Measurements from ENCODE around the gene ATP8A2.

ATP8A2 gene

GRCh38 chr13:26050568-26051230 lies 678.9 kb downstream of the ATP8A2 start:
- H3K18ac ChIP-seq (ENCODE audit: low read depth in 1 of 2, low read length in 2 of 2), result peak overlapping the region in 1 of 2 experiments; percentile 77
- peak overlapping the region; percentile 63 for H3K4me2 ChIP-seq (ENCODE audit: low read length, poor library complexity, severe bottlenecking)
- peaks cover 0 to 22% of the 10 kb centered on the region in 2 experiments for H3K36me3 ChIP-seq (ENCODE audit: control insufficient read depth in 1 of 2, insufficient read depth in 2 of 2, low read depth in 1 of 2, low read length in 2 of 2)
- WGBS, result under 1% methylated on average over 73 of the region's 82 CpGs
- DNase-seq, result peak; percentile 51
- H3K27me3 ChIP-seq (ENCODE audit: control insufficient read depth in 1 of 2, insufficient read depth in 1 of 2, low read length in 2 of 2), result peaks cover 0 to 81% of the 10 kb centered on the region in 2 experiments
- peak overlapping the region in 1 of 2 experiments; percentile 56 for H3K23ac ChIP-seq (ENCODE audit: low read length in 2 of 2)
- H4K91ac ChIP-seq (ENCODE audit: low read length), result no peak overlapping the region
- H2BK5ac ChIP-seq (ENCODE audit: low read depth, low read length, poor library complexity, severe bottlenecking), result peak overlapping the region; percentile 90
- no peaks in the 10 kb centered on the region for H3K9me3 ChIP-seq (ENCODE audit: control insufficient read depth, low read length)
- peak overlapping the region in 1 of 2 experiments; percentile 58 for H3K14ac ChIP-seq (ENCODE audit: low read length in 2 of 2)
- H2BK15ac ChIP-seq (ENCODE audit: low read depth, poor library complexity, severe bottlenecking), result no peak overlapping the region
- H3K27ac ChIP-seq (ENCODE audit: low read length, poor library complexity, severe bottlenecking), result peak overlapping the region; percentile 96
- H2AFZ ChIP-seq (ENCODE audit: low read depth, low read length), result peak overlapping the region; percentile 42
- peak overlapping the region in 1 of 2 experiments; percentile 61 for H2BK12ac ChIP-seq (ENCODE audit: low read length in 2 of 2)
- peaks cover 18% of the 10 kb centered on the region for H3K4me1 ChIP-seq (ENCODE audit: control insufficient read depth, insufficient read depth, low read depth, low read length)
- H2BK120ac ChIP-seq (ENCODE audit: low read depth, low read length), result peak overlapping the region; percentile 73
- H3K4ac ChIP-seq (ENCODE audit: low read depth in 1 of 2, low read length in 2 of 2), result no peak overlapping the region
- H3K4me3 ChIP-seq (ENCODE audit: insufficient read depth in 1 of 2, low read depth in 1 of 2, low read length in 2 of 2), result peak overlapping the region in 1 of 2 experiments; percentile 99
- no peaks in the 10 kb centered on the region for H3K79me1 ChIP-seq (replicated peaks; ENCODE audit: low read length, poor library complexity, severe bottlenecking)
- H3K9ac ChIP-seq (ENCODE audit: low read length), result no peak overlapping the region
- peak overlapping the region; percentile 69 for H4K8ac ChIP-seq (ENCODE audit: low read length)
- peak overlapping the region; percentile 92 for H2AK5ac ChIP-seq (ENCODE audit: low read length, severe bottlenecking)

- under 1% methylated on average over 29 of the region's 45 CpGs for WGBS
Observed at GRCh38 chr13:26051231-26051656, 679.5 kb downstream of the ATP8A2 start.

GRCh38 chr13:26051657-26052311 lies 680.0 kb downstream of the ATP8A2 start, which contains the start of gene SHISA2:
Gene SHISA2, minus strand, starts transcription at chr13:26052016. Its CDS starts 1,041 bp downstream, at chr13:26050975.
- Histone ChIP-seq H3K23ac (ENCODE audit: low read length in 2 of 2) (peak within 1 kb of the TSS in 1 of 2 experiments; percentile 75), H3K14ac (ENCODE audit: low read length in 2 of 2) (no peak within 1 kb of the TSS), H3K9ac (ENCODE audit: low read length) (peak within 1 kb of the TSS; percentile 31), H2BK120ac (ENCODE audit: low read depth, low read length) (peak within 1 kb of the TSS; percentile 73), H3K18ac (ENCODE audit: low read depth in 1 of 2, low read length in 2 of 2) (peak within 1 kb of the TSS; percentile 50 to 57), H2BK5ac (ENCODE audit: low read depth, low read length, poor library complexity, severe bottlenecking) (peak within 1 kb of the TSS; percentile 90), H2BK12ac (ENCODE audit: low read length in 2 of 2) (peak within 1 kb of the TSS in 1 of 2 experiments; percentile 83), H3K4me2 (ENCODE audit: low read length, poor library complexity, severe bottlenecking) (peak within 1 kb of the TSS; percentile 79), H4K91ac (ENCODE audit: low read length) (no peak within 1 kb of the TSS), H2BK15ac (ENCODE audit: low read depth, poor library complexity, severe bottlenecking) (peak within 1 kb of the TSS; percentile 79), H3K9me3 (ENCODE audit: control insufficient read depth, low read length) (no peaks in the 10 kb centered on the region), H2AK5ac (ENCODE audit: low read length, severe bottlenecking) (peak within 1 kb of the TSS; percentile 58), H3K27ac (ENCODE audit: low read length, poor library complexity, severe bottlenecking) (peak within 1 kb of the TSS; percentile 72), H2AFZ (ENCODE audit: low read depth, low read length) (peak within 1 kb of the TSS; percentile 46), H3K36me3 (ENCODE audit: control insufficient read depth in 1 of 2, insufficient read depth in 2 of 2, low read depth in 1 of 2, low read length in 2 of 2) (peaks cover 0 to 13% of the 10 kb centered on the region in 2 experiments), H3K79me1 (replicated peaks; ENCODE audit: low read length, poor library complexity, severe bottlenecking) (no peaks in the 10 kb centered on the region), H3K4me3 (ENCODE audit: insufficient read depth in 1 of 2, low read depth in 1 of 2, low read length in 2 of 2) (peak within 1 kb of the TSS; percentile 72 to 99), H3K4ac (ENCODE audit: low read depth in 1 of 2, low read length in 2 of 2) (no peak within 1 kb of the TSS), H4K8ac (ENCODE audit: low read length) (peak within 1 kb of the TSS; percentile 69), H3K4me1 (ENCODE audit: control insufficient read depth, insufficient read depth, low read depth, low read length) (peaks cover 11% of the 10 kb centered on the region), H3K27me3 (ENCODE audit: control insufficient read depth in 1 of 2, insufficient read depth in 1 of 2, low read length in 2 of 2) (peaks cover 0 to 85% of the 10 kb centered on the region in 2 experiments)
- DNase-seq, result peak; percentile 73
- WGBS, result 2% methylated on average over 70 of the region's 72 CpGs

More at GRCh38 chr13:26051231-26051656, 679.5 kb downstream of the ATP8A2 start:
- H3K23ac ChIP-seq (ENCODE audit: low read length in 2 of 2), result peak overlapping the region in 1 of 2 experiments; percentile 75
- no peak overlapping the region for H2BK15ac ChIP-seq (ENCODE audit: low read depth, poor library complexity, severe bottlenecking)
- peaks cover 17% of the 10 kb centered on the region for H3K4me1 ChIP-seq (ENCODE audit: control insufficient read depth, insufficient read depth, low read depth, low read length)
- peak overlapping the region; percentile 69 for H4K8ac ChIP-seq (ENCODE audit: low read length)
- H3K4me3 ChIP-seq (ENCODE audit: insufficient read depth in 1 of 2, low read depth in 1 of 2, low read length in 2 of 2), result peak overlapping the region; percentile 72 to 99
- H3K18ac ChIP-seq (ENCODE audit: low read depth in 1 of 2, low read length in 2 of 2), result peak overlapping the region; percentile 50 to 57
- H3K4me2 ChIP-seq (ENCODE audit: low read length, poor library complexity, severe bottlenecking), result peak overlapping the region; percentile 63
- H3K4ac ChIP-seq (ENCODE audit: low read depth in 1 of 2, low read length in 2 of 2), result no peak overlapping the region
- H3K27ac ChIP-seq (ENCODE audit: low read length, poor library complexity, severe bottlenecking), result peak overlapping the region; percentile 72
- no peak overlapping the region for H3K14ac ChIP-seq (ENCODE audit: low read length in 2 of 2)
- H2BK5ac ChIP-seq (ENCODE audit: low read depth, low read length, poor library complexity, severe bottlenecking), result peak overlapping the region; percentile 90
- H4K91ac ChIP-seq (ENCODE audit: low read length), result no peak overlapping the region
- H3K9me3 ChIP-seq (ENCODE audit: control insufficient read depth, low read length), result no peaks in the 10 kb centered on the region
- peak overlapping the region; percentile 55 for H2AK5ac ChIP-seq (ENCODE audit: low read length, severe bottlenecking)
- H2AFZ ChIP-seq (ENCODE audit: low read depth, low read length), result peak overlapping the region; percentile 0
- H3K9ac ChIP-seq (ENCODE audit: low read length), result no peak overlapping the region
- H3K79me1 ChIP-seq (replicated peaks; ENCODE audit: low read length, poor library complexity, severe bottlenecking), result no peaks in the 10 kb centered on the region
- peak overlapping the region; percentile 73 for H2BK120ac ChIP-seq (ENCODE audit: low read depth, low read length)
- H3K36me3 ChIP-seq (ENCODE audit: control insufficient read depth in 1 of 2, insufficient read depth in 2 of 2, low read depth in 1 of 2, low read length in 2 of 2), result peaks cover 0 to 19% of the 10 kb centered on the region in 2 experiments
- H2BK12ac ChIP-seq (ENCODE audit: low read length in 2 of 2), result no peak overlapping the region
- peak; percentile 51 for DNase-seq
- H3K27me3 ChIP-seq (ENCODE audit: control insufficient read depth in 1 of 2, insufficient read depth in 1 of 2, low read length in 2 of 2), result peaks cover 0 to 84% of the 10 kb centered on the region in 2 experiments

- H3K4ac ChIP-seq (ENCODE audit: low read depth in 1 of 2, low read length in 2 of 2), result no peak overlapping the region
- peaks cover 0 to 12% of the 10 kb centered on the region in 2 experiments for H3K36me3 ChIP-seq (ENCODE audit: control insufficient read depth in 1 of 2, insufficient read depth in 2 of 2, low read depth in 1 of 2, low read length in 2 of 2)
- whole genome bisulfite sequencing, result 68% methylated on average over 10 of the region's 10 CpGs
- H3K27ac ChIP-seq (ENCODE audit: low read length, poor library complexity, severe bottlenecking), result peak overlapping the region; percentile 37
- H3K9ac ChIP-seq (ENCODE audit: low read length), result peak overlapping the region; percentile 31
- H2BK5ac ChIP-seq (ENCODE audit: low read depth, low read length, poor library complexity, severe bottlenecking), result no peak overlapping the region
- no peak overlapping the region for H3K23ac ChIP-seq (ENCODE audit: low read length in 2 of 2)
- no peak overlapping the region for H3K14ac ChIP-seq (ENCODE audit: low read length in 2 of 2)
- H2AFZ ChIP-seq (ENCODE audit: low read depth, low read length), result peak overlapping the region; percentile 46
- no peak overlapping the region for H2AK5ac ChIP-seq (ENCODE audit: low read length, severe bottlenecking)
- H3K27me3 ChIP-seq (ENCODE audit: control insufficient read depth in 1 of 2, insufficient read depth in 1 of 2, low read length in 2 of 2), result peaks cover 0 to 85% of the 10 kb centered on the region in 2 experiments
- peak overlapping the region; percentile 79 for H3K4me2 ChIP-seq (ENCODE audit: low read length, poor library complexity, severe bottlenecking)
- DNase-seq, result no peak
- peaks cover 10% of the 10 kb centered on the region for H3K4me1 ChIP-seq (ENCODE audit: control insufficient read depth, insufficient read depth, low read depth, low read length)
- peak overlapping the region; percentile 43 to 72 for H3K4me3 ChIP-seq (ENCODE audit: insufficient read depth in 1 of 2, low read depth in 1 of 2, low read length in 2 of 2)
- H3K79me1 ChIP-seq (replicated peaks; ENCODE audit: low read length, poor library complexity, severe bottlenecking), result no peaks in the 10 kb centered on the region
- no peak overlapping the region for H2BK120ac ChIP-seq (ENCODE audit: low read depth, low read length)
- H2BK15ac ChIP-seq (ENCODE audit: low read depth, poor library complexity, severe bottlenecking), result no peak overlapping the region
- H2BK12ac ChIP-seq (ENCODE audit: low read length in 2 of 2), result peak overlapping the region in 1 of 2 experiments; percentile 83
- no peak overlapping the region for H4K91ac ChIP-seq (ENCODE audit: low read length)
- H3K18ac ChIP-seq (ENCODE audit: low read depth in 1 of 2, low read length in 2 of 2), result no peak overlapping the region
- no peaks in the 10 kb centered on the region for H3K9me3 ChIP-seq (ENCODE audit: control insufficient read depth, low read length)
- peak overlapping the region; percentile 52 for H4K8ac ChIP-seq (ENCODE audit: low read length)
Observed at GRCh38 chr13:26052337-26052736, 680.6 kb downstream of the ATP8A2 start.
